GM21529 (cell line): ENCODE measurements around the gene PLEKHM1.
"Not testable (repeated sequence)": the region's sequence is repeated elsewhere in the genome, so short reads cannot be mapped to it uniquely, and the experiment has no call there.

Source experiments
- ATAC-seq: cut with Tn5 transposase; IDR thresholded peaks from one replicate; pipeline ENCODE4 v1.9.1; 2021; ENCODE audit not compliant: unreplicated experiment

The PLEKHM1 gene

DNA sequence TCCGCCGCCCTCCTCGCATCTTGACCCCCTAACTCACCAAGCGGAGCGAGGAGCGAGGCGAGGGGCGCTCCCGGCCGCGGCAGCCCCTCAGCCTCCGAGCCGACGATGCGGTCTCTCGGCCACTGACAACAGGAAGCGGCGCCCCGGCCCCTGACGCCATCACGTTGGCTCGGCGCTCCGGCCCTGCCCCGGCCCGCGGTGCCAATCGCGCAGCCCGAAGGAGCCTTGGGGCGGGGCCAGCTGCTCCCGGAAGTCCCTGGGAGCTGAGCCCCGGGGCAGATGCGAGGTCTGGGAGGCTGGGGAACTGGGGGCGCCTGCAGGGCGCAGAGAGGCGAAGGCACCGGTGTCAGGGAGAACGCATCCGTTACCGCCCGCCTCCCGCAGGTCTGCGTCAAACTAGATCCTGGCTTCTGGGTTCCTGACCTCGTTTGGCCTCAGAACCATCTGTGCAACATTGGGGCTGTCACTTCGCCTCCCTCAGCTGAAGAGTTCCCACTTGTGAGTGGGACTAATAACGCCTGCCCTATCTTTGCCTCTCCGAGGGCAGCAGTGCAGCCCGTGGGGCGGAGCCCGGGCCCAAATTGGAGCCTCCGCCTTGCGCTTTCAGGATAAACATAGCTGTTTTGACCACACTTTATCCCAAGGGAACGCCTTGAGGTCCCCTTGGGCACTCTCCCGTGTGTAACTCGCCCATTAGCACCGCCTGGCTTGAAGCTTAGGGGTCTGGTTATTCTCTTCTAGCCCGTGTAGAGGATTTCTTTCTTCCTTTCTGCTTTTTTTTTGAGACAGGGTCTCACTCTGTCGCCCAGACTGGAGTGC is at the start of gene PLEKHM1:
TSS of gene PLEKHM1 (minus strand) at position 107 of the 819 bp plus-strand sequence. CDS start 8,237 bp downstream, outside the sequence.
- peak; percentile 93 for ATAC-seq

DNA sequence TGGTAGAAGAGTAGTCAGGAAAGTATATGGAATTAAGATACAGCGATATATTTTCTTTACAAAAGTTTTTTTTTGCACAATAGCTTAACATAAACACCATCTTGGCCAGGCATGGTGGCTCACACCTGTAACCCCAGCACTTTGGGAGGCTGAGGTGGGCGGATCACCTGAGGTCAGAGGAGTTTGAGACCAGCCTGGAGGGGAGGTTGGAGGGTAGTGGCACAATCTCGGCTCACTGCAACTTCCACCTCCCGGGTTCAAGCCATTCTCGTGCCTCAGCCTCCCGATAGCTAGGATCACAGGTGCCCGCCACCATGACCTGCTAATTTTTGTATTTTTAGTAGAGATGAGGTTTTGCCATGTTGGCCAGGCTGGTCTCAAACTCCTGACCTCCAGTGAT is 47.6 kb upstream of the PLEKHM1 start:
- ATAC-seq: not testable (repeated sequence)

GRCh38 chr17:45506072-45506471 is 15.6 kb upstream of the PLEKHM1 start:
- ATAC-seq: not testable (repeated sequence)

- ATAC-seq: not testable (repeated sequence)
Observed at GRCh38 chr17:45505183-45505582, 14.7 kb upstream of the PLEKHM1 start.

DNA sequence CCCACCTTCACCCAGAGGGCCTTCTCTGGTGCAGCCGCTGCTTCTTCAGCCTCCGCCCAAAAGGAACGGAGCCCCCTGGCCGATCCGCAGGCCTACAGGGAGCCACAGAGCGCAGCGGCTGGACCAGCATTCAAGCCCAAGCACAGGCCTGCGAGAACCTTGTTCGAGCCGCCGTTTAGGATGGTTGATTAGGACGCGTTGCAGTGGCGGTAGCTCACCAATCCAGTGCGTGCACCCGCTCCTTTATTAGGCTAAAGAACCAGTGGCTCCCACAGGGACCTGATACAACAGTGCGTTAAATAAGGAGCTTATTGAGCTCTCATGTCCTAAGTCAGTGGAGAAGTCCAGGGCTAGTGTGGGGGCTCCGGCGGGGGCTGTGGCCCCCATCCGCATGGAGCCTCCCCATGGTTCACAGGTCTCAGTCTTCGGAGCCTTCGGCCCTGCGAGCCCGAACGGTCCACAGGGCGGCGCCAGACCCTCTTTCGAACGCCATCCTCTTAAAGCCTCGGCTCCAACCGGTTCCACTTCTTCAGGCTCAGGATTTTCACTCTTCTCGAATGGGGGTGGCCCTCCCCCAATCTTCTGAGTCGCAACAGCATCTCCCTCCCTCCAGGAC is 10.7 kb upstream of the PLEKHM1 start:
- not testable (repeated sequence) for ATAC-seq

GRCh38 chr17:45500478-45500877 is 10.0 kb upstream of the PLEKHM1 start:
- not testable (repeated sequence) for ATAC-seq

DNA sequence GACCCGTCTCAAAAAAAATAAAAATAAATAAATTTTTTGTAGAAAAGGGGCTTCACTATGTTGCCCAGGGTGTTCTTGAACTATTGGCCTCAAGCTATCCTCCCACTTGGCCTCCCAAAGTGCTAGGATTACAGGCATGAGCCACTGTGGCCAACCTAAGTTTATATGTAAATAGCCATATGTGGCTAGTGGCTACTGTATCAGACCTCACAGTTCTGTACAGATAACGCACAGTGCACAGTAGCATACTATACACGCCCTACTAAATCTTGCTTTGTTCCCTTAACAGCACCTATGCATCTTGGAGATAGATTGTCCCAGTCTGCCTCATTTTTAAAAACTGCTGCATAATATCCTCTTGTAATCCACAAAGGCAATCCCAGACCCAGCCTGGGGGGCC is 8.7 kb upstream of the PLEKHM1 start:
- not testable (repeated sequence) for ATAC-seq

DNA sequence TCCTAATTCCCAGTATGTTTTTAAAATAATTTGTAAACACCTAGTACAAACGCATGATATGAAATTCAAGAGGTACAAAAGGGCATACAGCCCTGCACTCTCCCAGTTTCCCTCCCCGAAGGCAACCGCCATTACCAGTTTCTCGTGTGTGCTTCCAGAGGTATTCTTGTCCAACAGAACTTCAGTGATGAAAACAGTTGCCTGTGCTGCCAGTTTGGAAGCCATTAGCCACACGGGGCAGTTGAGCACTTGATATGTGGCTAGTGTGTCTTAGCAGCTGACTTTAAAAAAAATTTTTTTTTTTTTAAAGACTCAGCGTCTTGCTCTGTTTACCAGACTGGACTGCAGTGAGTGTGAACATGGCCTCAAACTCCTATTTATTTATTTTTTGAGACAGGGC is 7.9 kb upstream of the PLEKHM1 start:
- ATAC-seq: not testable (repeated sequence)

DNA sequence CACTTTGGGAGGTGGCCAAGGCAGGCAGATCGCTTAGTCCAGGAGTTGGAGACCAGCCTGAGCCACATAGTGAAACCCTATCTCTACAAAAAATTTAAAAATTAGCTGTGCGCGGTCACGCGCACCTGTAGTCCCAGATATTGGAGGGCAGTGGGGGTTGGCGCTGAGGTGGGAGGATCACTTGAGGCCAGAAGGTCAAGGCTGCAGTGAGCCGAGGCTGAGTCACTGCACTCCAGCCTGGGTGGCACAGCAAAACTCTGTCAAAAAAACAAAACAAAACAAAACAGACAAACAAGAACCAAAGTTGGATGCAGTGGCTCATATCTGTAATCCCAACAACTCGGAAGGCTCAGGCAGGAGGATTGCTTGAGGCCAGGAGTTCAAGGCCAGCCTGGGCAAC is 6.9 kb upstream of the PLEKHM1 start:
- not testable (repeated sequence) for ATAC-seq

DNA sequence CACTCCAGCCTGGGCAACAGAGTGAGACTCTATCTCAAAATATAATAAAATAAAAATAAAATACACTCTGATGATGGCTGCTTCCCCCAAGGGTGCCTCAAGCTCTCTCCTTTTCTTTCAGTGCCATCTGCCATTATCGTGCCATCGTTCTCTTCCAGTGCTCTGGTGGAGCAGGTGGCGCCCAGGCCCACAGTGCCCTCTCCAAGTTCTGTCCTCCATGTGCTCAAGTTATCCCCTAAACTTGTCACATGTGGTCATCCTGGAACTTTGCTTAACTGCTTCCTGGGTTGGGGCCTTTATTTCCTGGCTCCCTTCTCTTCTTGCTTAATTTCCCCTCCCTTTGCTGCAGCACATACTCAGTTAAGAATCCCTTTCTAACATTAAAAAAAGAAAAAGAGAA is 6.0 kb upstream of the PLEKHM1 start:
- not testable (repeated sequence) for ATAC-seq

DNA sequence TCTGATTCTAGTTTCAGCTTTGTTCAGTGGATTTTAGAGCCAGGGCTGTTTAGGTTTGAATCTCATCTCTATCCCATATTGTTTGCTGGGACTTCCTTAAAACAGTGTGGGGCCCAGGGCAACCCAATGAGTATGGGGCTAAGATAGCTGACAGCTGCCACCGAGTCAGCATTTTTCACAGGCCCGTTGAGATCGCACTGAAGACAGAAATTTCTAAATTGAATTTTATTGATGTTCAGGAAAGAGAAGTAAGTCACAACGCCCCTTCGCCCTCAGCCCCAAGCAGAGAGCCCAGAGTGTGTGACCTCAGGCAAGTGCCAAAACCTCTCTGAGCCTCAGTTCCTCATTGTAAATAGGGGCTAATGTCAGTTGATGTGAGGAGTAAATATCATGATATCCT is 4.0 kb upstream of the PLEKHM1 start:
- ATAC-seq: not testable (repeated sequence)

DNA sequence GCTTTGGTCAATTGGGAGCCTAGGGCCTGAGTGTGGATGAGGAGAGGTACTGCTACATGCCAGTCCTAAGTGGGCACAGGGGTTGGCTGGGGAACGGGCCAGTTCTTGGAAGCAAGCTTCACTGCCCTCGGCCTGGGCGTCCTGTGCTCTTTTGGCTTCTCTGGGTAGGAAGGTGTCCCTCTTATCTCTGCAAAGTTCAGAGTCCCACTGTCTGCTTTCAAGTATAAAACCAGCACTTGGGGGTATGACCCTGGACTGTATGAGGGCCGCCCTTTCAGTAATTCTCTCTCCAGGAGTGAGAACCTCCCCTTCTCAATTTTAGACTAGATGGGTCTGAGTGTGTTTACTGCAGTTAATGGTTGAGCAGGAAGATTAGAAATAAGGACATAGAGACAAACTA is 1.6 kb upstream of the PLEKHM1 start:
- ATAC-seq: not testable (repeated sequence)

GRCh38 chr17:45490198-45490597 is 323 bp downstream of the PLEKHM1 start:
- peak; percentile 22 for ATAC-seq

DNA sequence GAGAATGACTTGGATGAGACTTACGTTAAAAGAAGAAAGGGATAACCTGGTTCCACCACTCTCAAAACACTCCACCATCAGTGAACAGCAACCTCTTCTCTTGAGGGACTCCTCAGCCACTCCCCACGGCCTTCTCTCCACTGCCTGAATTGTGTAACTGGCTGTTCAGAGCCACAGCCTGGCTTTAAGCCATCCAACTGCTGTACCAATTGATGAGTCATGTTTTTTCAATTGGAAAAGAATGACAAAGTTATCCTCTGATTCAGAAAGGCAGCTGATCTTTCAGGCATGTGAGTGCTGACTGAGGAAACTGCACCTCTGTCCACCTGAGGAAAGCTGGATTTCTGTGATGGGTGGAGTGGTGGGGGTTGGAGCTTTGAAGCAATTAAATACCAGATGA is 2.8 kb downstream of the PLEKHM1 start:
- ATAC-seq: not testable (repeated sequence)

DNA sequence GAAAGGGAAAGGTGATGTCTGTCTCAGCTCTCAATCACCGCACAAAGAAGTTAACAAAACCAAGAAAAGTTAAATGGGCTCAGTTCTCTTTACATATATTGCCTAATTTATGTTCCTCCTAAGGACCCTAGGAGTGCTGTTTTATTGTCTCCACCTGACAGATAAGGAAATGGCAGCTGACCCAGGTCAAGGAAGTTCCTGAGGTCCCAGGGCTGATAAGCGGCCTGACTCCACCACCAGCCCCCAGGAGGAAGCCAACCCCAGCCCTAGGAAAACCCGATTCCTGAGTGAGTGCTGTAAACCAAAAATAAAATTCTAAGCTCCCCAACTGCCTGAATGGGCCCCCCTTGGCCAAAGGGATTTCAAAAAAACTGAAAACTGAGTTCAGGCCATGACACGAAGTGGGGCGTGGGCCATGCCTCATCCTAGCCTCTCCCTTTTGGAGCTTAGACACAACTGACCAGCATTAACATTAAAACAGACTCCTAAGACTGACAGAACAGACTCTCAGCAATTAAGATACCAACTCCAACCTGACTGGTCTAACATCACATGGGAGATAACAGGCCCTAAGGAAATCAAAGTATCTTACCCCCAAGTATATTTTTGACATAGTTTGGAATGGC is 6.8 kb downstream of the PLEKHM1 start:
- ATAC-seq: not testable (repeated sequence)

DNA sequence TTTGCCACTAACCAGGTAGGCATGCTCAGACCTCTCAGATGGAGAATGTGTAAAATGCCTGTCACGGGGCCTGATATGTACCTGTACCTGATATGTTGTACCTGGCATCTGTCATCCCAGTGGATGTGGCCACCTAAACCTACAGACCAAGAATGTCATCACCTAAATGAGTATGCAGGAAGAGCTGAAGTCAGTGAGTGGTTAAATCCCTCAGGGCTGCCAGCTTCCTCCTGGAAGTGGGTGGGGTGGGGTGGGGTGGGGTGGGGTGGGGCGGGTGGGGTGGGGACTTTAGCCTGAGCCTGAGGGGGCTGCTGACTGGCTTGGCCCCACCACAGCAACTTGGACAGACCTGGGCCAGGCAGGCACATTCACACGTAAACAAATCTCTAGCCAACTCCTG is 7.3 kb downstream of the PLEKHM1 start:
- ATAC-seq: not testable (repeated sequence)

GRCh38 chr17:45482317-45482716 is 8.2 kb downstream of the PLEKHM1 start:
- not testable (repeated sequence) for ATAC-seq

- not testable (repeated sequence) for ATAC-seq
Observed at GRCh38 chr17:45475436-45475835, 15.1 kb downstream of the PLEKHM1 start.

- not testable (repeated sequence) for ATAC-seq
Observed at GRCh38 chr17:45472249-45472648, 18.3 kb downstream of the PLEKHM1 start.

DNA sequence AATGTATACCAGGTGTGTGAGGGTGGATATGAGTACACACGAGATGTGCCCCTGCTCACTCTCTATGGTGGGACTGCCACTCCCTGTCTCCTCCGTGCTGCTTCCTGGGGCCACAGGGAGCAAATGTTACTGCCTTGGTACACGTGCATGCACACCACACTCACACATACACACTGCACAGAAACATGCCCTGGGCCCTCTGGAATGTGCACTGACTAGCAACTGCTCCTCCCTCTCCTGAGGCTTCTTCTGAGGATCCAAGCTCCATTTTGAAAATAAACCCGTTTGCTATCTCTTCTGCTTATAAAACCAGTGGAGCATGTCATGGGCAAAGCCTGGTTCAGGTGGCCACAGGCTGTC is 21.3 kb downstream of the PLEKHM1 start:
- ATAC-seq: not testable (repeated sequence)

DNA sequence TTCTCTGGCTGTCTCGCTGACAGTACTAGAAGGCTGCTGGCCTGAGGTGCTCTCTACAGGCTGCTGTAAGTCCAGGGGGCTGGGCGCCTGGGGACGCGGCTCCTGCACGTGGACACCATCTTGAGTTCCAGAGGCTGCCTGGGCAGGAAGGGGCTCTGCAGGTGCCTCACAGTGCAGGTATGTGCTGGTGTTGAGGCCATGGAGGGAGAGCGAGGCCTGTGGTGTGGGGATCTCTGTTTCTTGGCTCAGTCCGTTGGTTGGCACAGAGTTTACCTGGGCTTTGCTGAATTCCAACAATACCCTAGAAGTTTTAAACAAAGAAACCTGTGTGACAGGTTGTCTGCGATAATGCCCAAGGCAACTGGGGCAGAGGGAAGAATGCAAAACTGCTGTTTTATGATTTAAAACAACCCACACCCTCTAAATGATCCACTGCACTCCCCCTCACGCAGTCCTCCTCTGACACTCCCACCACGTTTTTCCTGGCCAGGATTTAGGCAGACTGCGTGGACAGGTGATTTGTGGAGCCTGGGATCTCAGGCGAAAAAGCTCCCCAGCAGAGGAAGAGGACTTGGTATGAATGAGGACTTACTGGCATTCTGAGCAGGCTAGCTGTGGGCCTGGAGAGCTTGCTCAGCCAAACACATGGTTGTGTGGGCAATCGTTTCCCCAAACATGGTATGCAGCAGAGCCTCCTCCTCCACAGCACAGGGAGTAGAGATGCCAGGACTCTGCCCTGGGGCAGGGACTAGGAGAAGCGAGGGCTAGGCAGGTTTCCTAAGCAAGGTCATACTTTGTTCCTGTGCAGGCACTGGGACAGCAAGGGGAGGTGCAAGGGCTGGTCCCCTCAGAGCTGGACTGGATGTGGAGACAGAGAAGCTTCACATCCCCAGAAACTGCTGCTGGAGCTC is 22.0 kb downstream of the PLEKHM1 start:
- not testable (repeated sequence) for ATAC-seq
